ENCODE data around the gene ACSL3. TPM values are rescaled to one million over a fixed set of nuclear protein-coding genes. Genes with fewer than 3 reads are reported as not detected.

The ACSL3 gene
- total and polyA plus RNA-seq, 2 donors (not counting 1 experiment from before 2014, with no cell fraction given): 6.7 to 46.0 TPM

DNA sequence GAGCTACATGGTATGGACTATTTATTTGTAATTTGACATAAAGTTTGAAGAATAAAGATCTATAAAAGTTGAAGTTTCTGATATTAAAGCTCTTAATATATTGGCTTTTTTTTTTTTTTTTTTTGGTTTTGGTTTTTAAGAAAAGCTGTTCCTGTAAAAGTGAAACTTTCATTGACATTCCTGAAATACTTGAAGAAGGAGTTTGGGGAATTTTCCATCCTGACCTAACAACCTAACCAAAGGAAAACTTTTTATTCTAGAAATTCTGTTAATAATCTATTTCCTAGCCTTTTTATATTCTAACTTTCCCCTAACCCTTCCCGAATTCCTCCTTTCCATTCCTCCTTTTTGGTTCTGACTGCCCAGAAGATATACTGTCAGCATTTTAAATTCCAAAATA lies 83.7 kb downstream of the ACSL3 start:
- H3K27me3 ChIP-seq (replicated peaks in 1 of 4; ENCODE audit: control extremely low read depth in 1 of 4, control insufficient read depth in 3 of 4, insufficient read depth in 4 of 4, low read length in 3 of 4): no peaks in the 10 kb centered on the region
- peaks cover 3 to 7% of the 10 kb centered on the region in 2 experiments for H3K36me3 ChIP-seq (replicated peaks in 1 of 2; ENCODE audit: control extremely low read depth in 1 of 2, control insufficient read depth in 1 of 2, extremely low read depth in 1 of 2, insufficient read depth in 2 of 2, low read length in 1 of 2)
- Mint-ChIP-seq H3K4me1 (no peaks in the 10 kb centered on the region), H3K27ac (no peak overlapping the region), H3K27me3 (no peaks in the 10 kb centered on the region), H3K4me3 (no peak overlapping the region), H3K9me3 (ENCODE audit: insufficient read depth) (no peaks in the 10 kb centered on the region)
- no peak overlapping the region for H3K27ac ChIP-seq (ENCODE audit: low read length in 2 of 2)
- no peaks in the 10 kb centered on the region for H3K4me1 ChIP-seq (ENCODE audit: control insufficient read depth in 2 of 2, insufficient read depth in 2 of 2, low read length in 2 of 2)
- TF ChIP-seq CTCF (IDR thresholded peaks at IDR 0.05) (no peak), EZH2 (IDR thresholded peaks at IDR 0.05; ENCODE audit: borderline replicate concordance, insufficient read depth, low read depth, low read length, poor library complexity, severe bottlenecking) (no peak)
- POLR2A ChIA-PET: no interaction called here
- DNase-seq (no peak), ATAC-seq (ENCODE audit: low read depth) (no peak)
- CTCF ChIA-PET: interaction anchor here (0.7 to 1.2 kb wide), 3 partner anchors 254 to 1806 kb away, joined by 3 to 4 read pairs (median 4); no protein-coding TSS in a partner anchor
- intact Hi-C loops (cut with micrococcal nuclease): no loop called here
- no peak overlapping the region for H3K4me3 ChIP-seq (ENCODE audit: control extremely low read depth in 1 of 5, extremely low read depth in 1 of 5, insufficient read depth in 1 of 5, low read depth in 2 of 5, low read length in 4 of 5)
- no CpG with 5 or more reads among the region's 1 CpG for WGBS (ENCODE audit: insufficient coverage)
- no peak overlapping the region for H3K9ac ChIP-seq (ENCODE audit: low read length)
- no peak overlapping the region for H3K4me2 ChIP-seq (replicated peaks; ENCODE audit: low read depth, low read length, poor library complexity, severe bottlenecking)
- no peaks in the 10 kb centered on the region for H4K20me1 ChIP-seq (ENCODE audit: control insufficient read depth, insufficient read depth, low read length, poor library complexity, severe bottlenecking)
- H3K9me3 ChIP-seq (ENCODE audit: control extremely low read depth in 1 of 3, control insufficient read depth in 2 of 3, insufficient read depth in 1 of 3, low read length in 2 of 3): no peaks in the 10 kb centered on the region
- no peak overlapping the region for H2AFZ ChIP-seq (ENCODE audit: insufficient read depth, low read depth, low read length, poor library complexity, severe bottlenecking)
- no peaks in the 10 kb centered on the region for H3K79me2 ChIP-seq (ENCODE audit: control insufficient read depth, insufficient read depth, low read length)

DNA sequence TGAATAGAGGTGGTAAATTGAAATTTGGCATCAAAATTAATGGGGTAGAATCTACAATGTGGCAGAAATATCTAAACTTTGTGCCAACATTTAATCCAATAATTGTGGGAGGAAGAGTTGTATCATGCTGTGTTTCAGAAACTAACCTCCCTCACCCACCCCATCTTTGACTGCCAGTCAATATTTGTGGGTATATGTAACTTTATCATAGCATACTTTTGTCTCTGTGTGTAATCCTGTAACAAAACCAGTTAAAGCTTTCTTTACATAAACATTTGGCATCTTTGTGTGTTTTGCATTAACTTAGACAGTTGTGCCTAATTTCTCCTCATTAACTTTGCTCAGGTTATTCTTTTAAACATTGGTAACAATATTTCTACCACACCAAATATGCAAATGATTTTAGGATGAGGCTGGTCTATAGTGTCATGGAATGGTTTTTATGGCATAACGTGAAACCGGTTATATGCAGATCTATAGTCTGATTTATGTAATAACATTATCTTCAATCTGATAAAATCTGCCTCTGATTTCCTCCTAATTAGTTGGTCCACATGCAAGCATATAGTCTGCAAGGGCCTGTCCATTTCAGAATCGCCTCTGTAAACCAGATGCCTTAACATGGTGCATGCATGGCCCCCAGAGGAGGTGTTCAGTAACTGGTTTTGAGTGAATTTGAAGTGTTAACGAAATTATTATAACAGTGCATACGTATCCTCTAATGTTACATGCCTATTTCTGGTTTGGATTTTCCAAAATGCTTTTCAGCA lies 84.3 kb downstream of the ACSL3 start:
- Histone ChIP-seq H3K79me2 (ENCODE audit: control insufficient read depth, insufficient read depth, low read length) (no peaks in the 10 kb centered on the region), H4K20me1 (ENCODE audit: control insufficient read depth, insufficient read depth, low read length, poor library complexity, severe bottlenecking) (no peaks in the 10 kb centered on the region), H3K4me1 (ENCODE audit: control insufficient read depth in 2 of 2, insufficient read depth in 2 of 2, low read length in 2 of 2) (no peaks in the 10 kb centered on the region), H3K4me2 (replicated peaks; ENCODE audit: low read depth, low read length, poor library complexity, severe bottlenecking) (no peak overlapping the region), H3K9me3 (ENCODE audit: control extremely low read depth in 1 of 3, control insufficient read depth in 2 of 3, insufficient read depth in 1 of 3, low read length in 2 of 3) (no peaks in the 10 kb centered on the region), H3K4me3 (ENCODE audit: control extremely low read depth in 1 of 5, extremely low read depth in 1 of 5, insufficient read depth in 1 of 5, low read depth in 2 of 5, low read length in 4 of 5) (no peak overlapping the region), H3K27me3 (replicated peaks in 1 of 4; ENCODE audit: control extremely low read depth in 1 of 4, control insufficient read depth in 3 of 4, insufficient read depth in 4 of 4, low read length in 3 of 4) (no peaks in the 10 kb centered on the region), H3K27ac (ENCODE audit: low read length in 2 of 2) (no peak overlapping the region), H3K9ac (ENCODE audit: low read length) (no peak overlapping the region), H2AFZ (ENCODE audit: insufficient read depth, low read depth, low read length, poor library complexity, severe bottlenecking) (no peak overlapping the region), H3K36me3 (replicated peaks in 1 of 2; ENCODE audit: control extremely low read depth in 1 of 2, control insufficient read depth in 1 of 2, extremely low read depth in 1 of 2, insufficient read depth in 2 of 2, low read length in 1 of 2) (peaks cover 1 to 7% of the 10 kb centered on the region in 2 experiments)
- intact Hi-C loops (cut with micrococcal nuclease): no loop called here
- Mint-ChIP-seq H3K4me1 (no peaks in the 10 kb centered on the region), H3K27ac (no peak overlapping the region), H3K27me3 (no peaks in the 10 kb centered on the region), H3K4me3 (no peak overlapping the region), H3K9me3 (ENCODE audit: insufficient read depth) (no peaks in the 10 kb centered on the region)
- TF ChIP-seq EZH2 (IDR thresholded peaks at IDR 0.05; ENCODE audit: borderline replicate concordance, insufficient read depth, low read depth, low read length, poor library complexity, severe bottlenecking) (no peak), CTCF (IDR thresholded peaks at IDR 0.05) (no peak)
- ChIA-PET CTCF (interaction anchor here (1.2 kb wide), 1 partner anchor 254 kb away, joined by 4 read pairs; no protein-coding TSS in a partner anchor), POLR2A (no interaction called here)
- DNase-seq: no peak
- WGBS (ENCODE audit: insufficient coverage): 88% methylated on average over 1 of the region's 5 CpGs
- no peak for ATAC-seq (ENCODE audit: low read depth)
